ENCODE data around the gene LIN28B.

- TF ChIP-seq CTCF (IDR thresholded peaks at IDR 0.05) (no peak), POLR2A (IDR thresholded peaks at IDR 0.05) (no peak)
Measured at GRCh38 chr6:105102186-105102585, 145.3 kb downstream of the LIN28B start.

All from adrenal gland (tissue), 5 donors.